NCI-H1436 treated with DMSO at 0.1 percent for 48 hours (cell line): ENCODE measurements around the gene IGF2BP3.
A peak's percentile ranks its signal among the peaks of the same experiment; 100 is the strongest.
"Not testable (repeated sequence)": the region's sequence is repeated elsewhere in the genome, so short reads cannot be mapped to it uniquely, and the experiment has no call there.

Experiments used
- DNase-seq: peaks from one replicate; lab custom pipeline; 2025; lab: John Stamatoyannopoulos, UW

The IGF2BP3 gene

DNA sequence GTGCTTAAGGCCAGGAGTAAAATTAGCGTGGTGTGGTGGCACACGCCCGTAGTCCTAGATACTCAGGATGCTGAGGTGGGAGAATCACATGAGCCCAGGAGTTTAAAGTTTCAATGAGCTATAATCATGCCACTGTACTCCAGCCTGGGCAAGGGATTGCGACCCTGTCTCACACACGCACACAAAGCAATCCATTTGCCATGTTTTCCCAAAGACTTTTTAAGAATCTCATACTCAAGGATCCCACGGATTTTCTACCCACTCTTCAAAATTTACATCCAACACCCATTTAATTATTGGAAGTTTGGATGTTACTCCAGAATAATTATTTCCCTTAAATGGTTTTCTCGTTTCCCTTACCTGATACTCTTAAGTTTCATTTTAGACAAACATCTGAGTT is 47.9 kb downstream of the IGF2BP3 start:
- DNase-seq: no peak

DNA sequence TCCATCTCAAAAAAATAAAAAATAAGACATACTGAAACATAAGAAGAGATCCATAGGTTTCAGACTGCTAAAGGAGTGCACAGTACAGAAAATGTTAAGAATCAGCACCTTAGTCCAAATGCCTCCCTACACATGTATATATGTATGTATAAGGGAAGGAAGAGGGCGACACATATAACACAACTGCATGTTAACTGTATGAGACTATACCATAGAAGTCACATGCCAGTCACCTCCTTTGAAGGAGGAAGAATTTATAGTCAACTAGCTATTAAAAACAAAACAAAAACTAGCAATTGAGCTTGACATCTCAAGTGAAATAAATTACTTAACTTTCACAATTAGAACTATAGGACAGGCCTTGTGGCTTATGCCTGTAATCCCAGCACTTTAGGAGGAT is 50.4 kb downstream of the IGF2BP3 start:
- no peak for DNase-seq

DNA sequence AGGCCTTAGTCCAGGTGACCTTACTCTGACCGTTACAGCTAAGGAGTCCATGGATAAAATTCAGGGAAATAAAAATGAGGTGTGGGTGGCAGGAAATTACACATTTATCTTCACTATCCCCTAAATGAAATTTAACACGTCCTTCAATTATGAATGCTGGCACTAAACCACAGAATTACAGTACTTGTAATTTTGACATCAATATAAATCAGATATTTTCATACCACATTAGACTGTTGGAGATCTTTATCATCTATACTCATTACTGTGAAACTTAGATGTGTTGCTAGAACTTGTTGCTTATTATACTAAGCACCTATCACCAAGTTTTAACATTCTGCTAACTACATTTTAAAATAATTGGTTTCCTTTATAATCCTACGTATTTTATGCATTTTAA is 51.1 kb downstream of the IGF2BP3 start:
- DNase-seq: no peak

DNA sequence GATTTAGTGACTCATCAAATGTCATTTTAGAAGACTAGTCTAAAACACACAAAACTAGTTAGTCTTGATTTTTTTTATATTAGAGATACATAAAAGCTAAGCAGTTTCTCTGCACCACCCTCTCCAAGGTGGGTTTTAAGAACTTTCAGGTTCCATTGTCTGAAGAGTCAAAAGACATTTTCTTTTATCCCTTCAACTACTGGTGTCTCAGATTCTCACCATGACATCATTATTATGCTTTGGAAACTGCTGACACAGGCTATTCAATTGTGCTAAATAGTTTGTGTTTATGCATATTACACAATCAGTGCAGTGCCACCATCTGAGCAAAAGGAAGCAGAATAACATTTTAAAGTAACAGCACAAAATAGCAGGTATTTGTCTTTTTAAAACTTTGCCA is 52.2 kb downstream of the IGF2BP3 start:
- no peak for DNase-seq

DNA sequence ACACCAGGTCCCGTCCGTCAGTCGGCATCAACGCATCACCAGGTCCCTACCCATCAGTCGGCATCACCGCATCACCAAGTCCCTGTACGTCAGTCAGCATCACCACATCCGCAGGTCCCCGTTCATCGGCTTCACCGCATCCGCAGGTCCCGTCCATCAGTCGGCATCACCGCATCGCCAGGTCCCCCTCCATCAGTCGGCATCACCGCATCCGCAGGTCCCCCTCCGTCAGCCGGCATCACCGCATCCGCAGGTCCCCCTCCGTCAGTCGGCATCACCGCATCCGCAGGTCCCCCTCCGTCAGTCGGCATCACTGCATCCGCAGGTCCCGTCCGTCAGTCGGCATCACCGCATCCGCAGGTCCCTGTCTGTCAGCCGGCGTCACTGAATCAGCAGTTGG is 55.1 kb downstream of the IGF2BP3 start:
- no peak for DNase-seq

DNA sequence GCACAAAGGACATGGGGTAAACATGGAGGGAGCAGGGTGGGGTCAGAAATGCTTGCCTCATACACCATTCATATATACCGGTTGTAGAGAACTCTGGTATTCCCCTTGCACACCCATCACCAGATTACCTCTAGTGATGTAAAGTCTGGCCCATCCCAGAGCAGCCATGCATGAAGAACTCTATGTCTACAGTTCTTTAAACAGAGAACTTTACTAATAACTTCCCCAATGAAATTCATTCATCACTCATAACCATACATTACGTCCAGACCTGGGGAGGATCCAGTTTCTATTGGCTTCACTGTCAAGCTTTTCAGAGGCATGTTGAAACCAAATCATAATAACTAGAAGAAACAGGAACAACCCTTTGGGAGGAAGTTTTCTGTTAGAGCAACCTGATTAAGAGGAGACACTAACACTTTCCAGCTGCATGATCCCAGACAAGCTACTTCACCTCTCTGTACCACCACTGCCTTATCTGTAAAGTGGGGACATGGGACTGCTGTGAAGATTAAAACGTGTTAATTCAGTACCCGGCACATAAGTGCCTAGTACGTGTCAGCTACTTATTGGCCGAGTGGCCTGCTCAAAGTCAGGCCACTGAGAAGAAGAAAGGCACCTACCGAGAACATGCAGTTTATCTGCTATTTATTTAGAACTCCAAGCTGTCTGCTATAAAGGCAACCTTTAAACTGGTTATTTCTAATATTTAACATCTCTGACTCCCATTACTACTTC is 59.7 kb downstream of the IGF2BP3 start:
- DNase-seq: no peak

DNA sequence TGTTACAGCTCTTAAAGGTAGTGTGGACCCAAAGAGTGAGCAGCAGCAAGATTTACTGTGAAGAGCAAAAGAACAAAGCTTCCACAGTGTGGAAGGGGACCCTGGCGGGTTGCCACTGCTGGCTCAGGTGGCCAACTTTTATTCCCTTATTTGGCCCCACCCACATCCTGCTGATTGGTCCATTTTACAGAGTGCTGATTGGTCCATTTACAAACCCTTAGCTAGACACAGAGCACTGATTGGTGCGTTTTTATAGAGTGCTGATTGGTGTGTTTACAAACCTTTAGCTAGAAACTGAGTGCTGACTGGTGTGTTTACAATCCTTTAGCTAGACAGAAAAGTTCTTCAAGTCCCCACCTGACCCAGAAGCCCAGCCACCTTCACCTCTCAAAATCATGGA is 63.7 kb downstream of the IGF2BP3 start:
- DNase-seq: not testable (repeated sequence)

DNA sequence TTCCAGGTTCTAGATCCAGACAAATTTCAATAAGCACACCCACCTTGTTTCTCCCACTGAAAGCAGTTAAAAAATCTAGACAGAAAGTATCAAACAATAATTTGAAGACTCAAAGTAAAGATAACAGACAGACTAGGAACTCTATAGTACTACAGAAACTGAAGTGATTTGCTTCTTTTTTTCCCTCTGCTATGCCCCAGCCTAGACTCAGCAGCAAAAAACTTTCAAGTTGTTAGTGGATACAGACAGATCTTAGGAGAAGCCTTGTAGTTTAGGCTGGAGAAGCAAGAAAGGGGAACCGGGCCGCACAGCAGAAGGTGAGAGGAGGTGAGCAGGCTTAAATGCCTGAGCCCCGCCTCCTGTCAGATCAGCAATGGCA is 65.1 kb downstream of the IGF2BP3 start:
- no peak for DNase-seq

DNA sequence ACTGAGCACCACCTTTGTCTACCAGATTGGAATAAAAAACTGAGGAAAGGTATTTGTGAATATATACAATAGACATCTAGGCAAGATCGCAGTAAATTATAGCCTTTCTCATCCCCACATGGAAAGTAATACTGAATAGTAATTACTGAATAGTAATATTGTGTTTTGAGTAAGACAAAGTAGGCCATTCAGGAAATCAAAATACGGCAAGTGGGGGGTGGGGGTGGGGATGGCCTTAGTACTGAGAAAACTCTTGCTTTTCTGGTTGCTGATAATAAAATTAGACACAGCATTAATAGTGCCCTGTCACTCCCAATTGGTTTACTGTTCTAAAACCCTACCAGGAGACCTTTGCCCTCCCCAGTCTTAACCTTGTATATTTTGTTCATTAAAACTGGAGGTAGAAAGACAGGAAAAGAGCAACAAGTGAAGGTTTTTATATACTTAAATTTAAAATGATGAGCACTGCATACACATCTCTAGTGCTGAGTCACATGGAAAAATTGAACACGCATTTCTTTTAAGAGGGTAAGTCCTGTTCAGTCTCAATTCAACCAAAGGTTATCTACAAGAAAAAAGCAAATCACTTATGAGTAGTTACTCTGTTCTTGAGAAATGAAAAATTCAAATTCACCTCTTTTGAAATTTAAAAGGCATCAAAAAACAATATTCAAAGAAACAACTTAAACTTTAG is 65.6 kb downstream of the IGF2BP3 start:
- DNase-seq: no peak

DNA sequence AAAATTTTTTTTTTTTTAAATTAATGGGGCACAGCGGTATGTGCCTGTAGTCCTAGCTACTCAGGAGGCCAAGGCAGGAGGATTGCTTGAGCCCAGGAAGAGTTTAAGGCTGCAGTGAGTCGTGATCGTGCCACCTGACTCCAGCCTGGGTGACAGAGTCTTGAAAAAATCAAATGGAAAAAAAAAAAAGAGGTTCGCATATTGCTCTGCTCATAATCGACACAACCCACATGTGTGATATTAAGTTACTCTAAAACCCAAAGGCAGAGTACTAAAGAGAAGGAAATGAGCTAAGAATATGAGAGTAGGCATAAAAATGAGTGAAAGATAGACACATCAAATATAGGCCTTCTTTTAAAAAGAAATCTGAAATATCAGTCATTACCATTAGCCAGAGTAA is 66.3 kb downstream of the IGF2BP3 start:
- no peak for DNase-seq

DNA sequence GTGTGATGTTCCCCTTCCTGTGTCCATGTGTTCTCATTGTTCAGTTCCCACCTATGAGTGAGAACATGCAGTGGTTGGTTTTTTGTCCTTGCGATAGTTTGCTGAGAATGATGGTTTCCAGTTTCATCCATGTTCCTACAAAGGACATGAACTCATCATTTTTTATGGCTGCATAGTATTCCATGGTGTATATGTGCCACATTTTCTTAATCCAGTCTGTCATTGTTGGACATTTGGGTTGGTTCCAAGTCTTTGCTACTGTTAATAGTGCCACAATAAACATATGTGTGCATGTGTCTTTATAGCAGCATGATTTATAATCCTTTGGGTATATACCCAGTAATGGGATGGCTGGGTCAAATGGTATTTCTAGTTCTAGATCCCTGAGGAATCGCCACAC is 72.2 kb downstream of the IGF2BP3 start:
- DNase-seq: not testable (repeated sequence)

DNA sequence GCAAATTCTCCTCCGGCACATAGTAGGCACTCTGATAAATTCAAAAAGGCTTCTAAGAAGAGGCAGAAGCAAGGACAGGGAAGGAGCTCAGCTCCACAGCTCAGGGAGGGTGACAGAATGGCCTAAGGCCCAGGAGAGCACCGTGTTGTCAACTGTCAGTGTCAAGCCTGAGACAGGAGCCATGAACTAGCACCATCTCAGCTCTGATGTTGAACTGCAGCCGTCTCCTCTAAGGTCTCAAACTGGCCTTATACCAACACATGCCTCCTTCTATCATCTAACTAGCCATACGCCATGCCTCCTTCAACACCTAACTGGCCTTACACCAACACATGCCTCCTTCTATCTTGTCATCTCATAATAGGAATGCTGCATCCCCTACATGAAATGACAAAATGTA is 73.0 kb downstream of the IGF2BP3 start:
- no peak for DNase-seq

DNA sequence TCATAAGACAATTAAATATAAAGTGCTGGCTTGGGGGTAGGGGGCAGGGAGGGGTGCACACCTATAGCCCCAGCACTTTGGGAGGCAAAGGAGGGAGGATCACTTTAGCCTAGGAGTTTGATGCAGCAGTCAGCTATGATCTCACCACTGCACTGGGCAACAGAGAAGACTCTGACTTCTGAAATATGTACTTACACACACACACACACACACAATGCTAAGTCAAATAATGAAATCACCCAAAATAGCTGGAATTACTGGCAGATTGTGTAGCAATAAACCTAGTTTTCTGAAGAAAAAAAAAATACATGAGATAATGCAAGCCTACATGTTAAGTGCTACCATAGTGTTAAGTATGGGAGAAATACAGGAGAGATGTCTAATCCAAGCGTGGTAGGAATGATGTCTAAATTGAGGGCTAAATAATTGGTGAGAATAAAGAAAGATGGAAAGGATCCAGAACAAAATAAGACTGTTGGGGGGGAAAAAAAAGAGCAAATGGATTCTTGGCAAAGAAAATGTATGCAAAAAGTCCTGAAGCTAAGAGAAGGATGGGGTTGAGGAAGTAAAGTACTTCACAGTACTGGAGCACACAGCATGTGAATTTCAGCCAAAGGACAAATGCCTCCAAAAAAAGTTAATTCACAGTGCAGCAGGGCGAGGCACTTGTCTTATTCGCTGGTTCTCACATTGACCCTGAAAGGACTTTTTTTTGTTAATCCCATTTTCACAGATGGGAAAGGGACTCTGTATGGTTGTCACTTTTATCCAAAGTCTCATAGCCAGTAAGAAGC is 73.9 kb downstream of the IGF2BP3 start:
- no peak for DNase-seq

DNA sequence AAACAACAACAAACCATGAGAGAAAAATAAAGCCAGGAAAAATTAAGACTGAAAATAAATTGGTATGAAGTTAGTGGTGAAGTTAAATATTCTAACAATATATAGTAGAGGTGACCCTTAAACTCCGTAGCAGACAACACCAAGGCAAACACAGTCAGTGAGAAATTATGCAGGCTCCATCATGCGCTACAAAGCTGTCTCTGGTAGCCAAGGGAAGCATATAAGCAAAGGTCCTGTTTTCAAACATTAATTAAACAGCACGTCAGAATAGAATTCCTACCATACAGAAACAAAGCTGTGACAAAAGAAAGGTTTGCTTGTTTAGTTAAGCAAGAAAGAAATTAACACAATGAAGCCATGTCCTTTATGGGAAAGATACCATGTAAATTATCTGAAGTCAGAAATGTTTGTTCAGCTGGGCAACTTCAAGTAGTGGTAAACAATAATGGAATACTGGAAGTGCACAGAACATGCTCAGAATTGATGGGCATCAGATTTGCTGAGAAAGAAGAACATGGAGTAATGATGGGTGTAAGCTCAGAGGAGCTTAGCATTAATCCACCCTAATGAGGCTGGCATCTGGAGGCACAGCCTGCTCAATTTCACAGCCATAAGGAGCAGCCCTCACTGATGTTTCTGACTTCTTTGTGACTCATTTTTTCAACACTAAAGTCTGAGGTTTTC is 75.7 kb downstream of the IGF2BP3 start:
- peak; percentile 69 for DNase-seq

DNA sequence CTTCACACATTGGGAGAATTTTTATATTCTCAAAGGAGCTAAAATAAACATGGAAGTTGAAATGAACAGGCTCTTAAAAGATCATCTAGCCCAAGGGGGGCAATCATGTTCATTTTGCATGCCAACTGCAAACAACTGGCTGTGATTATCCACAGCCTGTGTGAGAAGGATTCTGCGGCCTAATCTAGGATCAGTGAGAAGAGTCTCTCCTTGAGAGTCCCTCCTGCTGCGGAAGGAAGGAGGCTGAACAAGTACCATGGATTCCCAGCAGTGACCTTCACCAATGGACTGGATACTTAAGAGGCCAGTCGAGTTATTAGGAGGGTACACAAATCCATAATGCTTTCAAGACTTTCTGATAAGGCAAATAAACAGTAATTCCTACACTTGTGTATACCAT is 76.7 kb downstream of the IGF2BP3 start:
- DNase-seq: no peak

DNA sequence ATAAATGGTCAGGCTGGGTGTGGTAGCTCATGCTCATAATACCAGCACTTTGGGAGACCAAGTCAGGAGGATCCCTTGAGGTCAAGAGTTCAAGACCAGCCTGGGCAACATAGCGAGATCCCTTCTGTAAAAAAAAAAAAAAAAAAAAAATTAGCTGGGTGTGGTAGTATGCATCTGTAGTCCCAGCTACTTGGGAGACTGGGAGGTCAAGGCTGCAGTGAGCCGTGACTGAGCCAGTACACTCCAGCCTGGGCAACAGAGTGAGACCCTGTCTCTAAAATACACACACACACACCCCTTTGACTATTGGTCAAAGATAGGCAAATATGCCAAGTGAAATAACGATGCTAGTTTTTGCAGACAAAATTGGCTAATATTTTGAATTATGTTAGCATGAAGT is 80.6 kb downstream of the IGF2BP3 start:
- DNase-seq: no peak

DNA sequence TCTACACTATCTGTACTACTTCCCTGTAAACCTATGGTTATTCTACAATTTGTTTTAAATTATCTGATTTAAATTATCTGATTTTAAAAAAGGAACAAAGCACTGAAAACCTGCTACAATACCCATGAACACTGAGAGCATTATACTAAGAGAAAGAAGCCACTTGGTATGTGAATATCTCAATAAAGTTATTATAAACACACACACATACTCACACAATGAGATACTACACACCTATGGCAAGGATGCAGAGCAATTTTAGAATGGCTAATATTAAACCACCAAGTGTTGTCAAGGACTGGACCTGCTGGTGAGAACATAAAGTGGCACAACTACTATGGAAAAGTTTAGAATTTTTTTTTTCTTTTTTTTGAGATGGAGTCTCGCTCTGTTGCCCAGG is 82.7 kb downstream of the IGF2BP3 start:
- DNase-seq: no peak

DNA sequence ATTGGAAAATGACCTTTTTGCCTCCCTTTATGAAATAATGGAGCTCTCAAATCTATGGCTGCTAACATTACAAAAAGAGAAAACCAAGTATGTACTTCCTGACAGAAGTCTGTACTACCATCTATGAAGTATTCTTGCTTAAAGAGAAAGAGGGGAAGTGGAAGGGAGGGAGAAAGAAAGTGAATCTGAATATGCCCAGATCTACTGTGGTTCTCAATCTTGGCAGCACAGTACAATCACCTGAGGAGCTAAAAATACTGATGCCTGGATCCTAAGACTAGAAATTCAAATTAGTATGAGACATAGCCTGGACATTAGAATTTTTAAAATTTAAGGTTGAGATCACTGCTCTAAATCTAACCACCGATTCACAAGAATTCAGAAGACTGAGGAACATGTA is 85.2 kb downstream of the IGF2BP3 start:
- no peak for DNase-seq

DNA sequence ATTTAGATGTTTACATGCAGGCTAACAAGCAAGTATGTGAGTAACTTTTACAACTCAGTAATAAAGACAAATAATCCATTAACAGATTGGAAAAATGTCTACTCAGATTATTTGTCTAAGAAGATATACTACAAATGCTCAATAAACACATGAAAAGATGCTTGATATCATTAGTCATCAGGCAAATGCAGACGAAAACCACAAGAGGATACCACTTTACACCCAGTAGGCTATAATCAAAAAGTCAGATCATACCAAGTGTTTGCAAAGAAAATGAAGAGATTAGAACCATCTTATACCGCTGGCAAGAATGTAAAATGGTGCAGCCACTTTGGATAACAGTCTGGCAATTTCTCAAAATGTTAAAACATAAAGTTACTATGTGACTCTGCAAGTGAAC is 87.1 kb downstream of the IGF2BP3 start:
- DNase-seq: no peak

DNA sequence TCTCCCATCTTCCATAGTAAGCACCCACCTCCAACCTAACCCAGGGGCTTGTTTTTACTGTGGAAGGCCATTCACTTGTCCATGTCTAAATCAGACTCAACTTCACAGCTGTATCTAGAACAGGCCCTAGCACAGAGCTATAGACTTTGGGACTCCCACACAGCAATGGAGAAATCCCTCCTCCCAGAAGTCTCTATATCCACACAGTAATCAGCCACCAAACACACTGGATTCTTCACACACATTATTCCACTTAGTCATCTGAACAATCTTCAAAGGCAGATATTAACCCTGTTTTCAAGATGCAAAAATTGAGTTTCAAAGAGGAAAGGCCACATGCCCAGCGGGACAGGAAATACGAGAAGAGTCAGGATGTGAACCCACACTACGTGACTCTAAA is 89.3 kb downstream of the IGF2BP3 start:
- no peak for DNase-seq

DNA sequence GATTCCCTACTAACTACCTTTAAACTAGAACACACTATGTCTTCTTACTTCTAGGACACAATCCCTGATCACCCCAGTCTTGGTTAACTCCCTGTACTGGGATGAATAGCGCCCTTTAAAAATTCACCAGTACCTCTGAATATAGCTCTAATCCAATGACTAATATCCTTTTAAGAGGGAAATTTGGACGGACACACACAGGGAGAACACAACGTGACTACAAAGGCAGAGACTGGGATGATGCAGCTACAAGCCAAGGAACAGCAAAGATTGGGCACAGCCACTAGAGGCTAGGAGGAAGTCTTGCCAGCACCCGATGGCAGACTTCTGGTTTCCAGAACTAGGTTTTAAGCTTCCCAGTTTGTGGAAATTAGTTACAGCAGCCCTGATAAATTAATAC is 89.7 kb downstream of the IGF2BP3 start:
- no peak for DNase-seq

DNA sequence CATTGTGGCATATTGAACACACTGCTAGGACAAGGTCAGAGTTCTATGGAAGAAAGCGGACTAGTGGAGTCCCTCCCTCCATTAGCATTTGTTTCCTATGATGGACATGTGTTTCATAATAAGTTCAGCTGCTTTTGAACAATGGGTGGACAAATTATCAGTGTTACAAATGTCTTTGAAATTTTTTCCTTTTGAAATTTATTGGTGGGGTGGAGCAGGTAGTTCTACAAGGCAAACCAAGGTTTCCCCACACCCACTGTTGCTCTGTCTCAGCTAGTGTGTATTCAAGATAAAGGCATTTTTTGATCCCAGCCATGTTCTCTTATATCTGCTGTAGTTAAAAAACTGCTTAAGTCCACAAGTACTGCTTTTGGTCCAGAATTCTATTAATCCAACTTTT is 91.3 kb downstream of the IGF2BP3 start:
- no peak for DNase-seq

DNA sequence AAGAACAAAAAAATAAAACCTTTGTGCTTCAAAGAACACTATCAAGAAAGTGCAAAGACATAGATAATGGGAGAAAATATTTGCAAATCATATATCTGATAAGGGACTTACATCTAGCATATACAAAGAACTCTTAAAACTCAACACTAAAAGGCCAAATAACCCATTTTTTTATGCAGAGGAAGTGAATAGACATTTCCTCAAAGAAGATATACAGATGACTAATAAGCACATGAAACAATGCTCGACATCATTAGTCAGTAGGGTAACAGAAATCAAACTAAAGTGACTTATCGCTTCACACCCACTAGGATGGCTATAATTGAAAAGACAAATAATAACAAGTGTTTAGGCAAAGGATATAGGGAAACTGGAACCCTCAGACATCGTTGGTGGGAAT is 93.2 kb downstream of the IGF2BP3 start:
- DNase-seq: no peak
